Suppressor macrophage treated with lipopolysaccharide for 1 hour (primary cell): Measurements from ENCODE around the gene CD86.
"Not testable (repeated sequence)": the region's sequence is repeated elsewhere in the genome, so short reads cannot be mapped to it uniquely, and the experiment has no call there.

Source experiments
- DNase-seq, 3 donors: peaks; one replicate each; pipeline ENCODE4 v3.0.0-alpha.2; 2020 to 2022

Gene CD86, protein sequence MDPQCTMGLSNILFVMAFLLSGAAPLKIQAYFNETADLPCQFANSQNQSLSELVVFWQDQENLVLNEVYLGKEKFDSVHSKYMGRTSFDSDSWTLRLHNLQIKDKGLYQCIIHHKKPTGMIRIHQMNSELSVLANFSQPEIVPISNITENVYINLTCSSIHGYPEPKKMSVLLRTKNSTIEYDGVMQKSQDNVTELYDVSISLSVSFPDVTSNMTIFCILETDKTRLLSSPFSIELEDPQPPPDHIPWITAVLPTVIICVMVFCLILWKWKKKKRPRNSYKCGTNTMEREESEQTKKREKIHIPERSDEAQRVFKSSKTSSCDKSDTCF

DNA sequence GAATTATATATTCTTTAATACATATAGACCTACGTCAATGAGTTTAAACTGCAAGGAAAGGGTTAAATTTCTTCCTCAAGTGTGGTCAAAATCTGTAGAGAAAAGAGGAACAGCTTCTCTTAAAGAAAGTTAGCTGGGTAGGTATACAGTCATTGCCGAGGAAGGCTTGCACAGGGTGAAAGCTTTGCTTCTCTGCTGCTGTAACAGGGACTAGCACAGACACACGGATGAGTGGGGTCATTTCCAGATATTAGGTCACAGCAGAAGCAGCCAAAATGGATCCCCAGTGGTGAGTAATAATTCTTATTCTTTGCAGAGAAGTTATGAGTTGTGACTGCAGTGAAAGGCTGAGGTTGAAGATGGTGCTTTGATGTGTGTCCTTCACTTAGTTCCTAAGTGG, at the start of gene CD86:
TSS of gene CD86 (plus strand) at position 148 of the 400 bp plus-strand sequence. CDS start at position 276, 128 bp downstream.
- peak; percentile 84 to 95 (median 88) for DNase-seq

DNA sequence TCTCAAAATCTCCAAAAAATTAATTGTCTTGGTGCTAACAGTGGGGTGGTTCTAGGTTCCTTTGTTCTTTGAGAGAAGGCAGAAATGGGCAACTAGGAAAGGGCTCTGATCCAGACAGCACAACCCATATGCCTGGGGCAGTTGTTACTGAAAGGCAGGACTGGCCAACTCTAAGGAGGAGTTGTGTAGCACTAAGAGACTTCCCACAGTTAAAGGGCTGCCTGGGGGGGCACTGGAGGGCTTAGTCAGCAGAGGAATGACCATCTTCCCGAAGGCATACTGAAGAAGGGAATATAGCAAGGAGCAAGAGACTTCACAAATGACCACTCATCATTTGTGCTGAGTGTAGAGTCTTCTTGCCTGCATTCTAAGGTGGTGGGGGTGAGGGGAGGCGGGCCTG, 48.9 kb upstream of the CD86 start:
- no peak for DNase-seq

DNA sequence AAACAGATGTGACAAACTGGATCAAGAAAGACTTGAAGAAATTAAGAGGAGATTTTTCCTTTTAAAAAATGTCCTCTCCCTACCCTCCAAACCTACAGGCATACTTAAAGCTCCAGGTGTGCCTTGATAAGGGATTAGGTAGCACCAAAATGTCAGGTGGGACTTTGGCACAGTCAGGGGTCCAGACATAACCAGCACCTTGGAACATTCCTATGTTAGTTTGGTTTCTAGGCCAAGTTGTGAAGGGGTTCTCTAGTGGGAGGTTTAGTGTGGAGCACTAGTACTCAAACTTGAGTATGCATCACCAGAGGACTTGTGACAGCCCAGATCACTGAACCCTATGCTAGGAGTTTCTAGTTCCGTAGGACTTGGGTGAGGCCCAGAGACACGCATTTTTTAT, 47.0 kb upstream of the CD86 start:
- DNase-seq = no peak

GRCh38 chr3:122010506-122010905, 44.7 kb upstream of the CD86 start:
- no peak for DNase-seq

GRCh38 chr3:122011396-122011795, 43.8 kb upstream of the CD86 start:
- DNase-seq = no peak

DNA sequence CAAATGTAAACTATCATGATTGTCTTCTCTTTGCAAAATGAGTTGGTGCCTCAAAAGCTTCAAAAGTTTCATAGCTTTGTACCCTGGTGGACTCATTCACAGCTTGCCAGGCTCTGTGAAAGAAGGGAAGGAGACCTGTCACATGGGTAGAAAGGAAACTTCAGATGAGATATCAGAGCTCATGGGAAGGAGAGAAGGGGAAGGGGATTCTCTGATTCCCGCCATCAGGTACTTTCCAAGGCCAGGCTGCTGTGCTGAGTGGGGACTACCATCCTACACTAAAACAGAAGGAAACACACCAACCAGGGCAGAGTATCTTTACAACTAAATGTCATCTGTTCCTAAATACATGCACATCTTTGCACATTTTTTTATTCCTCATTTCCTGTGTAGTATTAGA, 42.3 kb upstream of the CD86 start:
- peak; percentile 73 to 90 (median 83) for DNase-seq

DNA sequence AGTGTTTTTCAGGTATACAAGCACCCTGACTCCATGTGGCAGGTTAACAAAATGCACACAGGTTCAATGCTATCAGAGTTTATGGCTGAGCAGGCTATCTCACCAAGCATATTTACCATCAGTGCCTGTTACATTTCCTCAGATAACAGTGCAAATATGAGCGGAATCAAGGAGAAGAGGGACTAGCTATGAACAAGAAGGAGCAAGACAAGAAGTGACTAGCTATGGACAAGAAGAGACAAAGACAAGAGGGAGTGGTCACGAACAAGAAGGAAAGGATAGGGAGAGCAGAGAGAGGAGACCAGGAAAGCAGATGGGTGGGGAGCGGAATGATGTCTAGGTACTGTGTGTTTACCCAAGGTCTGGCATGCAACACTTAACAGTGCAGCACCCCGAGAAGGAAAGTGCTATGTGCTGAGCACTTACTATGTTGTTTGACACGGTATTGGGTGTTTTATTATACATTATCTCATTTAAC, 41.7 kb upstream of the CD86 start:
- no peak for DNase-seq

DNA sequence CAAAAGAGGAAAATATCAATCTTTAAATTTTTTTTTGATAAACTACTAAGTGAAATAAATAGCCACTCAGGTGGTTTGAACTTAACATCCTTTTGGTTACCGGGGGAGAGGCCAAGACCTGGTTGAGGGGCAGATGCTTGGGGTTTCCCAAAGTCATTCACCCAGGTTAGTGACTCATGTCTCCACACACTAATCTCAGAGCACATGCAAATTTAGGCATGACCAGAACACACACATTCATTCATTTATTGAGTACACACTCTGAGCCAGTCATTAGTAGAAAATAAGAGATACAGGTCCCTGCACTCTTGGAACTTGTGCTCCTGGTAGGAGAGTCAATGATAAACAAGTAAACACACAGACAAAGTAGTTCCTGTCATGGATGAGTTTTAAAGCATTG, 40.4 kb upstream of the CD86 start:
- DNase-seq = peak in 1 of 3 donors; percentile 51

GRCh38 chr3:122019493-122019892, 35.7 kb upstream of the CD86 start:
- no peak for DNase-seq

DNA sequence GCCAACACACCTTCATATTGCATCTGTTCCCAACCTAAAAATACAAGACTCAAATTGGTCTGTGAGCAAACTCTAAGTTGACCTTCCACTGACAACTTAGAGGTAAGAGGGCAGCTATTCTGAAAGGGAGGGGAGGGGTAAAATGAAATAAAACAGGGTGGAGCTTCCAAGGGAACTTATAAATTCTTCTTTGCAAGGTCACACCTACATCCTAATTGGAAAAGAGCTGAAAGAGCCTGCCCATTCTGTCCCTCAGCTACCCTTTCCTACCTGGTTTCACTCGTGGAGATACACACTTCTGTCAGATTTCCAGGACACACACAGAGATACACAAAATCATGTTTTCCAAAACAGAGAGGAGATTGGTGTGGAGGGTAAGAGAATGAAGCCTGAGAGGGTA, 34.1 kb upstream of the CD86 start:
- no peak for DNase-seq

DNA sequence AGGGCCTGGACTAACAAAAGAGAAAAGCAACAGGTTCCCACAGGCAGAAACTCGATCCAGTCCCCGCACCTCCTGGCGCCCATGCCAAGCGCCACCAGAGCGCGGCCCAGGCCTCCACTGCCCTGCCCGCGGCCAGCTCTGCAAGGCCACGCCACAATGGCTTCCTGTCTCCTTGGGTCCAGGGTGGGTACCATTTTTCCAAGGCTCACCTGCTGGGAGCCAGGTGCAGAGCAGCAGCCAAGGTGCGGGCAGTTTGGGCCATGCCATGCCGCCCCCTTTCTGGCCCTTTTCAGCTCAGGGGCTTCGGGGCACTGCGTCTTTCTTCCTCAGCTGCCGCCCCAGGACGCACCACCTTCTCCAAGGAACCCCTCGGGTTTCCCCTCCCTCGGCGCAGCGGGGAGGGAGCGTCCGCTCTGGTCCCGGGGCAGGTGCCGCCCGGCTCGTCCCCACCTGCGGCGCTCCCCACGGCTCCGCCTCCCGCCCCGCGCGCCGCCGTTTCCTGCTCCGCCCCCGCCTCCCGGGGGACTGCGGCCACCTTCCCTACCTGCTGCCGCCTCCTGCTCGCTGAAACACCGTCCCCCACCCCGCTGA, 33.3 kb upstream of the CD86 start, which contains the start of gene ILDR1:
TSS of gene ILDR1 (minus strand) at position 437 of the 591 bp plus-strand sequence. CDS start at position 267, 170 bp downstream.
- DNase-seq = no peak

DNA sequence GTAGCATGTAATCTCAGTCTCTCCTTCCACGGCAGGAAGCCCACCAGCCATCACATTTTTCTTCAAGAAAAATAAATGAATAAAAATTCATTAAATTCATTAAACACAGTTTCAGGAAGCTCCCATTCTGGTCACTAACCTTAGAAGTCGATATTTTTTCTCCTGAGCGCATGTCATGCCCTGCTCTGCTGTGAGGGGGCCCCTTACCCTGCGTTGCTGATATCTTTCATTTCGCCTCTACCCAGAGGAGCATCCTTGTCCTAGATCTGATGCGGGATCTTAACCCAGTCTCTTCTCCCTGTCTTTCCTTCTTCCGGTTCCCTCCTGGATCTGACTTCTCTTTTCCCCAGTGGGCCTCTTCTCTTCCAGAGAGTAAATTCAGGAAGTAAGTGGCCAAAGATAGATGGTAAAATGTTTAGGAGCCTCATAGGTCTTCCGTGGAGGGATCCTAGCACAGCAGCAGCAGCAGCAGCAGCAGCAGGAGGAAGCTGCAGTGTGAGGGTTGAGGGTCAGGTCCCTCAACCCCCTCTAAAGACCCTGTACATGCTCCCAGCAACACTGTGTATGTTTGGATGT, 31.7 kb upstream of the CD86 start:
- no peak for DNase-seq

DNA sequence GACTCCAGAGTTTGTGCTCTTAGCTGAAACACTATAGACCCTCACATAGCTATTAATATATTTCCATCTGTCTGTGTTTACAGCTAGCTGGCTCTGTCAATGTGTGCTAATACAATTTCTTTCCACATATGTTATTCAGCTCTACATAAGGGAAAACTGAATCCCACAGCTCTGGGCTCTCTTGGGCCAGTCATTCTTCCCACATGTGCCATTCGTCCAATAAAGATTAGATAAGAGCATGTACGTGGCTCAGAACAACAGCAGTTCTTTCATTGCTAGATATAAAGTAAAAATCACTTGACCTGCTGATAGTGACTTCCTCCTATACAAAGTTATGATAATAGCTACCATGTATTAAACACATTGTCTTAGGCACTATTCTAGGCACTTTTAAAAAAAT, 30.4 kb upstream of the CD86 start:
- no peak for DNase-seq

GRCh38 chr3:122025296-122025695, 29.9 kb upstream of the CD86 start:
- DNase-seq = no peak

GRCh38 chr3:122030381-122031122, 24.6 kb upstream of the CD86 start:
- peak; percentile 56 to 85 (median 65) for DNase-seq

DNA sequence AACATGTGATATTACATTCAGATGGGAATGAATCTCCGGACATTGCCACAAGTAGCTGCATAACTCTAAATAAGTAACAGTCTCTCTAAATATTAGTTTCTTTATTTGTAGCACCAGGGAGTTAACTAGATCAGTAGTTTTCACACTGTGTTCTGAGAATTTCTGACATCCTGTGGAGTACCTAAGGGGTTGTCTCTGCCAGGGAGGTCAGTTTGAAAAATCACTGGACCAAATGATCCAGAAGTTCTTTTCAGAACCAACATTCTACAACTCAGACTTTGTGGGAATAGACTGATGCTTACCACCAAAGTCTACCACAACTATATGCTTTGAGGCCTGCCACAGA, 24.1 kb upstream of the CD86 start:
- no peak for DNase-seq

GRCh38 chr3:122032531-122032930, 22.6 kb upstream of the CD86 start:
- DNase-seq = peak in 1 of 3 donors; percentile 80

DNA sequence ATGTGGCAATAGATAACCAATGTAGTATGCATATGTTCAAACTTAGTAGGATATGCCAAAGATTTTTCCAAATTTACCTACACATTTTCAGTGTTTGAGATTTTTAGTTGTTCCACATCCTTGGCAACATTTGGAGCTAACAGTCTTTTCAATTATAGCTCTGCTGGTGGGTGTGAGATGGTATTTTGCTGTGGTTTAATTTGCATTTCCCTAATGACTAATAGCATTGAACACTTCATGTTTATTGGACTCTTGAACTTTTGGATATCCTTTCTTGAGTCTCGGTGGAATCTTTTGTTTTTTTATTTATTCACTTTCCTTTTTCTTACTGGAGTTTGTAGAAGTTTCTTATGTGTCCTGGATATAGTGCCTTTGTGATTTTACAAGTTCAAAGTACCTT, 22.1 kb upstream of the CD86 start:
- DNase-seq = peak in 2 of 3 donors; percentile 52 to 68

- DNase-seq = not testable (repeated sequence)
These were observed 7.9 kb upstream of the CD86 start for GRCh38 chr3:122047296-122047695.

DNA sequence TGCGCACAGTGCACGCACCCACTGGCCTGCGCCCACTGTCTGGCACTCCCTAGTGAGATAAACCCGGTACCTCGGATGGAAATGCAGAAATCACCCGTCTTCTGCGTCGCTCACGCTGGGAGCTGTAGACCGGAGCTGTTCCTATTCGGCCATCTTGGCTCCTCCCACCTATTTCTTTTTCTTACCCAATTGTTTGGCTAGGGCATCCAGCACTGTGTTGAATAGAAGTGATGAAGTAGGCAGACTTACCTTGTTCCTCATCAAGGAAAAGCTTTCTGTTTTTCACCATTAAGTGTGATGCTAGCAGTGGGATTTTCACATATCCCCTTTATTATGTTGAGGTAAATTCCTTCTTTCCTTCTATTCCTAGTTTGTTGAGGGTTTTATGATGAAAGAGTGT, 7.4 kb upstream of the CD86 start:
- not testable (repeated sequence) for DNase-seq

- peak; percentile 55 to 79 (median 62) for DNase-seq
These were observed 2.2 kb upstream of the CD86 start for GRCh38 chr3:122052968-122053367.

- DNase-seq = peak; percentile 43 to 59 (median 47)
These were observed 2.5 kb downstream of the CD86 start for GRCh38 chr3:122057671-122058070.

GRCh38 chr3:122058294-122058693, 3.1 kb downstream of the CD86 start:
- DNase-seq = peak; percentile 45 to 68 (median 51)
